A549 (cell line): ENCODE results near the gene PGBD5. TPM values are rescaled to one million over a fixed set of nuclear protein-coding genes. Genes with fewer than 3 reads are reported as not detected.

ENCODE experiments used
- ATAC-seq, 2 experiments: fragments of 200-7000 bp in 1 of 2; fragments of >200 bp in 1 of 2; cut with Nextera tagmentation in 1 of 2; cut with Tn5 transposase in 1 of 2; 3 replicates each; pipeline versions ENCODE4 v1.8.0 to v1.9.1; 2018 to 2020; ENCODE audit warnings: mild to moderate bottlenecking in 1 of 2, moderate library complexity in 1 of 2
- CTCF ChIA-PET: fragments of 300-600 bp; sonication (Branson Sonifier 250); formaldehyde crosslinking; extraction: SDS; loops from one replicate; lab custom pipeline; 2021; ENCODE audit warnings: antibody characterized with exemption, inconsistent platforms; lab: Yijun Ruan, JAX
- POLR2A ChIA-PET: fragments of 350-600 bp; formaldehyde crosslinking; extraction: SDS; loops from one replicate; lab custom pipeline; 2021; ENCODE audit warnings: antibody characterized with exemption, inconsistent platforms; lab: Yijun Ruan, JAX
- DNase-seq, 2 experiments: peaks; one replicate each; pipeline versions ENCODE4 v3.0.0 to v3.0.0-alpha.2; 2011 to 2016; ENCODE audit warnings: low read depth in 1 of 2, low spot score in 1 of 2
- FAIRE-seq: peaks from 2 replicates; lab custom pipeline; 2011; peaks lifted over from hg19 to GRCh38; lab: Jason Lieb, UNC
- H3K27ac ChIP-seq, 2 experiments: fragments of >200 bp; sonication (Bioruptor Twin); formaldehyde crosslinking; 3 replicates each; pipeline ENCODE4 v1.5.1; 2016 to 2017
- H3K4me1 ChIP-seq: fragments of >200 bp; sonication (Bioruptor Twin); formaldehyde crosslinking; 3 replicates; pipeline ENCODE4 v1.6.1; 2016
- H3K4me2 ChIP-seq: fragments of >200 bp; sonication (Bioruptor Twin); formaldehyde crosslinking; 3 replicates; pipeline ENCODE4 v1.6.1; 2016
- H3K4me3 ChIP-seq: fragments of >200 bp; sonication (Bioruptor Twin); formaldehyde crosslinking; 3 replicates; pipeline ENCODE4 v1.5.1; 2016
- H3K9me3 ChIP-seq: fragments of >200 bp; sonication (Bioruptor Twin); formaldehyde crosslinking; 3 replicates; pipeline ENCODE4 v1.6.1; 2016
- BHLHE40 ChIP-seq: IDR thresholded peaks from 2 replicates; pipeline ENCODE4 v1.6.1; 2012; ENCODE audit warnings: low read depth, low read length, inconsistent platforms
- CBX2 ChIP-seq: fragments of 200-600 bp; sonication (generic); IDR thresholded peaks from 2 replicates; pipeline ENCODE4 v1.6.1; 2016; ENCODE audit warnings: low read depth, mild to moderate bottlenecking, borderline replicate concordance
- CHD4 ChIP-seq: fragments of 200-600 bp; sonication (generic); IDR thresholded peaks from 2 replicates; pipeline ENCODE4 v1.6.1; 2016; ENCODE audit warnings: antibody characterized with exemption, mild to moderate bottlenecking, borderline replicate concordance
- EHMT2 ChIP-seq: fragments of 200-600 bp; sonication (generic); IDR thresholded peaks from 2 replicates; pipeline ENCODE4 v1.6.1; 2016; ENCODE audit warnings: antibody characterized with exemption, low read depth, mild to moderate bottlenecking, moderate library complexity
- ESRRA ChIP-seq: fragments of 150-350 bp; IDR thresholded peaks from 2 replicates; pipeline ENCODE4 v1.6.1; 2014; ENCODE audit warnings: mild to moderate bottlenecking, low read length, borderline replicate concordance
- FOXS1 ChIP-seq: fragments of 250-450 bp; sonication (Bioruptor Pico); IDR thresholded peaks from 2 replicates; pipeline ENCODE4 v1.5.0; 2020; ENCODE audit warnings: mild to moderate bottlenecking, moderate library complexity
- HDAC2 ChIP-seq: fragments of 200-600 bp; sonication (generic); IDR thresholded peaks from 2 replicates; pipeline ENCODE4 v1.6.1; 2016
- HOXB13 ChIP-seq: fragments of 250-450 bp; sonication (Bioruptor Pico); IDR thresholded peaks from 2 replicates; pipeline ENCODE4 v1.5.0; 2020; ENCODE audit warnings: low read depth, mild to moderate bottlenecking, moderate library complexity
- MAZ ChIP-seq: fragments of 150-350 bp; IDR thresholded peaks from 2 replicates; pipeline ENCODE4 v1.6.1; 2014; ENCODE audit warnings: antibody characterized with exemption, low read depth, low read length, borderline replicate concordance
- MYC ChIP-seq: IDR thresholded peaks from 2 replicates; pipeline ENCODE4 v1.6.1; 2012; ENCODE audit warnings: mild to moderate bottlenecking, inconsistent platforms, low read length, improper control_type of control experiment, borderline replicate concordance
- NFE2L2 ChIP-seq: fragments of 150-350 bp; conservative IDR thresholded peaks from 2 replicates; pipeline ENCODE4 v1.6.1; 2014; ENCODE audit warnings: low read length
- NR3C1 ChIP-seq: fragments of >200 bp; sonication (Bioruptor Twin); formaldehyde crosslinking; IDR thresholded peaks from 3 replicates; pipeline ENCODE4 v1.6.1; 2017
- POLR2A ChIP-seq: IDR thresholded peaks from 2 replicates; pipeline ENCODE4 v1.6.1; 2012; ENCODE audit warnings: mild to moderate bottlenecking, low read length
- RARB ChIP-seq: fragments of 250-450 bp; sonication (Bioruptor Pico); IDR thresholded peaks from 2 replicates; pipeline ENCODE4 v1.8.0; 2021; ENCODE audit warnings: mild to moderate bottlenecking, moderate library complexity
- RCOR1 ChIP-seq: fragments of 150-350 bp; IDR thresholded peaks from 2 replicates; pipeline ENCODE4 v1.6.1; 2014; ENCODE audit warnings: antibody characterized with exemption, low read length, low read depth
- SREBF2 ChIP-seq: fragments of 450-650 bp; IDR thresholded peaks from 2 replicates; pipeline ENCODE4 v1.6.1; 2014; ENCODE audit warnings: mild to moderate bottlenecking, moderate library complexity
- ZFP36 ChIP-seq: fragments of 450-650 bp; IDR thresholded peaks from 2 replicates; pipeline ENCODE4 v1.6.1; 2014; ENCODE audit warnings: borderline replicate concordance; ENCODE audit not compliant: partially characterized antibody
- ZSCAN20 ChIP-seq: fragments of 250-450 bp; sonication (Bioruptor Pico); IDR thresholded peaks from 2 replicates; pipeline ENCODE4 v1.8.0; 2022; ENCODE audit warnings: mild to moderate bottlenecking, moderate library complexity
- WGBS: methylation state at CpG from one replicate; pipeline ENCODE4 v1.1.6; 2017; ENCODE audit errors: missing lambda C conversion rate; 5-methylcytosine and 5-hydroxymethylcytosine counted together
- polyA plus RNA-seq, 4 experiments: library from polyadenylated mRNA; depleted of rRNA in 3 of 4; stranded (reverse); fragments of >200 nt; fragmentation: RNase III in 1 of 4; extraction: RNeasy Plus Mini Kit Qiagen cat#74134 plus additional on column Dnase treatment in 1 of 4; gene quantifications; 2 replicates in 3 of 4; 3 replicates in 1 of 4; pipeline ENCODE4 v1.2.3, GENCODE V29; 2011 to 2017
- TF ChIP-seq, protein P1 (sequence below): fragments of 200-600 bp; sonication (generic); IDR thresholded peaks from 2 replicates; pipeline ENCODE4 v1.6.1; 2016; ENCODE audit warnings: antibody characterized with exemption, mild to moderate bottlenecking, moderate library complexity
- TF ChIP-seq, protein P2 (sequence below): IDR thresholded peaks from 2 replicates; pipeline ENCODE4 v1.6.1; 2012

Gene PGBD5
- polyA plus RNA-seq, 2 of the 4 experiments (the other 2 are of a cell fraction), result 0.04 to 0.66 TPM

DNA sequence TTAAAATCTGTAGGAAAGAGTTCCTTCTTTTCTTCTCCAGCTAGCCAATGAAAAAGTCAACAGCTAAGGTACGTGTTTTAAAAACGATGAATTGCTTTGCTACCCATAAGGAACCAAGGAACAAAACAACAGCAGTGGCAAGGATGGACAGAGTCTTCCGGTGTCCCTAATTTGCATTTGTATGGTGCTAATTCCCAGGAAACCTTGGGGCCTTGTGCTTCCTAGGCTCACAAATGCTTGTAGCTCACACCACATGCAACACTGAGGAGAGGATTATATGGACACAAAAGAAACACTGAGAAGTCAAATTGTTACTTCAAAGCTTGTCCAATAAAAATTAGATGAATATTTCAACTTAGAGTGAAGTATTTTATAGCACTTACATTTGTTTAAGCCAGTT, 1.8 kb upstream of the PGBD5 start:
- no peak for TF ChIP-seq FOXS1 (CRISPR knock-in tag)
- no peak for TF ChIP-seq HOXB13
- TF ChIP-seq RARB, result no peak
- TF ChIP-seq ESRRA, result no peak
- WGBS, result 25% methylated on average over 3 of the region's 3 CpGs
- Histone ChIP-seq H3K4me2 (no peak overlapping the region), H3K27ac (no peak overlapping the region), H3K4me1 (peaks cover 4% of the 10 kb centered on the region; the same call in 1 of the 3 replicates), H3K4me3 (no peak overlapping the region), H3K9me3 (no peaks in the 10 kb centered on the region)
- ATAC-seq (no peak), DNase-seq (no peak), FAIRE-seq (no peak)
- ChIA-PET CTCF (no interaction called here), POLR2A (no interaction called here)

DNA sequence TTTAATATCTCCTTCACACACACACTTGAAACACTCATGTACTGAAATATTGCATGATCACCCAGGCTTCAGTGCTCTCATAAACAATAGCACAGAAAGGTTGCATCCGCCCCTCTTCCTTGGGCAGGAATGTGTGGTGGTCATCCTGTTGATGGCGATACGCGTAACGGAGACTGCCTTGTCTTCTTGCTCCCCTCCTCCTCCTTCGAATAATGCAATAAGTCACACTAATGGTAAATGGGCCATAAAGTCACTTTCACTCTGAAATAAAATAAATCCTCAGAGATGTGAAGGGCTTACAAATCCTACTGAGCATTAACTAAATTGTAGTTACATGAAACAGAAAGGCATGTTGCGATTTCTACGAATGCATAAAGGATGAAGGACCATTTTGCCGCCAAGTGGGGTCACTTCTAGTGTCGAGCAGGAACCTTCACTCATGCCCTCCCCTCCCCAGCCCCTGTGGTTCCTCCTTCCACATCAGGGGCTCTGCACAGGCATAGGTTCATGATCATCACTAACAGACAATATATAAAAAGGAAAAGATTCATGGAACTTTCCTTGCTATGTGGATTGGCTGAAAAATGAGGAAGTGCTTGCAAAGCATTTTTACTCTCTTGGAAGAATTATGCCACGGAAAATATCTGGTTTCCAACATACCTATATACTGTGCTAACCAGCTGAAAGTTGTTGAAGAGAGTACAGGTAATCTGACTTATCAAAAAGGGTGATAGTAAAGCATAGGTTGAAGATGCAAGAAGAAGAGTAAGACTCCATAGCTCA, 1.2 kb upstream of the PGBD5 start:
- DNase-seq (no peak), FAIRE-seq (no peak)
- H3K4me3 ChIP-seq, result no peak overlapping the region; the same call in 2 of the 3 replicates
- WGBS, result 63% methylated on average over 11 of the region's 11 CpGs
- CTCF ChIA-PET, result no interaction called here
- TF ChIP-seq MAZ, result no peak
- TF ChIP-seq POLR2A, result no peak
- TF ChIP-seq ZSCAN20 (CRISPR knock-in tag), result no peak
- no peak for TF ChIP-seq EHMT2
- no peak for TF ChIP-seq RCOR1
- TF ChIP-seq, protein P1, sequence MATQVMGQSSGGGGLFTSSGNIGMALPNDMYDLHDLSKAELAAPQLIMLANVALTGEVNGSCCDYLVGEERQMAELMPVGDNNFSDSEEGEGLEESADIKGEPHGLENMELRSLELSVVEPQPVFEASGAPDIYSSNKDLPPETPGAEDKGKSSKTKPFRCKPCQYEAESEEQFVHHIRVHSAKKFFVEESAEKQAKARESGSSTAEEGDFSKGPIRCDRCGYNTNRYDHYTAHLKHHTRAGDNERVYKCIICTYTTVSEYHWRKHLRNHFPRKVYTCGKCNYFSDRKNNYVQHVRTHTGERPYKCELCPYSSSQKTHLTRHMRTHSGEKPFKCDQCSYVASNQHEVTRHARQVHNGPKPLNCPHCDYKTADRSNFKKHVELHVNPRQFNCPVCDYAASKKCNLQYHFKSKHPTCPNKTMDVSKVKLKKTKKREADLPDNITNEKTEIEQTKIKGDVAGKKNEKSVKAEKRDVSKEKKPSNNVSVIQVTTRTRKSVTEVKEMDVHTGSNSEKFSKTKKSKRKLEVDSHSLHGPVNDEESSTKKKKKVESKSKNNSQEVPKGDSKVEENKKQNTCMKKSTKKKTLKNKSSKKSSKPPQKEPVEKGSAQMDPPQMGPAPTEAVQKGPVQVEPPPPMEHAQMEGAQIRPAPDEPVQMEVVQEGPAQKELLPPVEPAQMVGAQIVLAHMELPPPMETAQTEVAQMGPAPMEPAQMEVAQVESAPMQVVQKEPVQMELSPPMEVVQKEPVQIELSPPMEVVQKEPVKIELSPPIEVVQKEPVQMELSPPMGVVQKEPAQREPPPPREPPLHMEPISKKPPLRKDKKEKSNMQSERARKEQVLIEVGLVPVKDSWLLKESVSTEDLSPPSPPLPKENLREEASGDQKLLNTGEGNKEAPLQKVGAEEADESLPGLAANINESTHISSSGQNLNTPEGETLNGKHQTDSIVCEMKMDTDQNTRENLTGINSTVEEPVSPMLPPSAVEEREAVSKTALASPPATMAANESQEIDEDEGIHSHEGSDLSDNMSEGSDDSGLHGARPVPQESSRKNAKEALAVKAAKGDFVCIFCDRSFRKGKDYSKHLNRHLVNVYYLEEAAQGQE, result no peak
- TF ChIP-seq ESRRA, result no peak
- TF ChIP-seq SREBF2, result no peak
- TF ChIP-seq BHLHE40, result no peak
- TF ChIP-seq NFE2L2, result no peak
- TF ChIP-seq, all 56 proteins: peak for 0
- POLR2A ChIA-PET, result interaction anchor here (1.3 kb wide), 1 partner anchor 216 kb away, joined by 4 read pairs; no protein-coding TSS in a partner anchor
- no peaks in the 10 kb centered on the region for H3K9me3 ChIP-seq
- H3K27ac ChIP-seq, result no peak overlapping the region
- H3K4me1 ChIP-seq, result peaks cover 4% of the 10 kb centered on the region; the same call in 1 of the 3 replicates
- ATAC-seq, result no peak
- H3K4me2 ChIP-seq, result peak overlapping the region; percentile 97

DNA sequence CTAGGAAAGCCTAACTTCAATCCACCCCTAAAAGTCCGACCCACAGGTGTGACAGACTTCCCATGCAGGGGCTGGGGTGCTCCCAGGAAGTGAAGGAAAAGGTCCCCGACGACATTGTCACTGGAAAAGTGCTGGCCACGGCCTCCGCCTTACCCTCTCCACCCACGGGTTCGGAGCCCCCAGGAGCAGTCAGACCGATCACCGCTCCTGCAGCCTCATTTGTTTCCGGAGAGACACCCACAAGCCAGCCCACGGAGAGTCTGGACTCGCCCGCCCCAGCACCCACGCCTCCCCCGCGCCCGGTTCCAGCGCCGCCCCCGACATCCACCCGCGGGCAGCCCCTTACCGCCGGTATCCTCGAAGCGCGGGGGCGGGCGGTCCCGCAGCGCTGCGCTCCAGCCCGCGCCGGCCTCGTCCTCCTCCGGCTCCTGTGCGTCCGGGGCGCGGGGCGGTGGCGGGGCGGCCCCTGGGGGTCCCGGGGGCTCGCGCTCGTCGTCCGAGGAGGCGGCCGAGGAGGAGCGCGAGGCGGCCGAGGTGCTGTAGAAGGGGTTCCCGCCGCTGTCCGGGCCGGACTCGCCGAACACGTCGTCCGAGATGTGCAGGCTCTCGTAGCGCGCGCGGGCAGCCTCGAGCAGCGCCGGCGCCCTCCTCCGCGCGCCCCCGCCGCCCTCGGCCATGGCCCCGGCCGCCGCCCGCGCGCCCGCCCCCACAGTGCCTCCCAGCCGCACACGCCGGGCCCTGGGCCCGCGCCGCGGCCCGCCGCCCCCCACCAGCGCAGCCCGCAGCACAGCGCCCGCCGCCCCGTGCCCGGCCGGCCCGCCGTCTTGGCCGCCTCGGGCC, 660 bp downstream of the PGBD5 start:
- WGBS, result 4% methylated on average over 17 of the region's 108 CpGs

More for the DNA sequence above, 660 bp downstream of the PGBD5 start:
- peaks cover 4% of the 10 kb centered on the region; the same call in 1 of the 3 replicates for H3K4me1 ChIP-seq
- no peaks in the 10 kb centered on the region for H3K9me3 ChIP-seq
- POLR2A ChIA-PET, result interaction anchor here (1.3 kb wide), 1 partner anchor 218 kb away, joined by 4 read pairs; no protein-coding TSS in a partner anchor
- DNase-seq, result no peak
- CTCF ChIA-PET, result interaction anchor here (0.6 kb wide), 1 partner anchor 31 kb away, joined by 3 read pairs; no protein-coding TSS in a partner anchor
- peak overlapping the region; percentile 63 for H3K4me3 ChIP-seq
- peak overlapping the region; percentile 97 for H3K4me2 ChIP-seq
- FAIRE-seq, result no peak
- TF ChIP-seq MYC (no peak), ZFP36 (no peak), CHD4 (no peak), NR3C1 (no peak), CBX2 (no peak), HDAC2 (no peak), HOXB13 (no peak)
- TF ChIP-seq, protein P2, sequence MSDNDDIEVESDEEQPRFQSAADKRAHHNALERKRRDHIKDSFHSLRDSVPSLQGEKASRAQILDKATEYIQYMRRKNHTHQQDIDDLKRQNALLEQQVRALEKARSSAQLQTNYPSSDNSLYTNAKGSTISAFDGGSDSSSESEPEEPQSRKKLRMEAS, result no peak
- peak in 1 of 2 experiments; percentile 17; a peak in 2 of 6 replicates for ATAC-seq
- peak overlapping the region in 1 of 2 experiments; percentile 40; a peak in 1 of 6 replicates for H3K27ac ChIP-seq
